Panc1 (cell line): ENCODE measurements around the gene ITK. TPM values are rescaled to one million over a fixed set of nuclear protein-coding genes. Genes with fewer than 3 reads are reported as not detected.

ENCODE experiments used
- ATAC-seq: fragments of 200-7000 bp; cut with Tn5 transposase; 2 replicates; pipeline ENCODE4 v1.9.1; 2020; ENCODE audit warnings: mild to moderate bottlenecking, moderate library complexity
- BruUV-seq: library from RNA; stranded (reverse); fragments of 400-500 nt; replicated peaks from 2 replicates; lab custom pipeline; 2021; lab: Mats Ljungman, UMichigan
- CTCF ChIA-PET: fragments of 300-600 bp; sonication (Branson Sonifier 250); formaldehyde crosslinking; loops from one replicate; lab custom pipeline; 2022; ENCODE audit warnings: antibody characterized with exemption; lab: Charles Lee
- POLR2A ChIA-PET: fragments of 300-600 bp; sonication (Branson Sonifier 250); formaldehyde crosslinking; loops from one replicate; lab custom pipeline; 2022; ENCODE audit warnings: antibody characterized with exemption; lab: Charles Lee
- DNase-seq: peaks from one replicate; pipeline ENCODE4 v3.0.0-alpha.2; 2010; ENCODE audit warnings: low read depth, low spot score
- H3K27ac ChIP-seq: 2 replicates; pipeline ENCODE4 v1.5.1; 2011; ENCODE audit warnings: mild to moderate bottlenecking, low read length, inconsistent platforms
- H3K27me3 ChIP-seq: fragments of 200-500 bp; sonication (Bioruptor generic); 2 replicates; pipeline ENCODE4 v1.6.0; 2014; ENCODE audit warnings: low read length, inconsistent platforms; ENCODE audit not compliant: control insufficient read depth, insufficient read depth
- H3K36me3 ChIP-seq: fragments of 200-500 bp; sonication (Bioruptor generic); 2 replicates; pipeline ENCODE4 v1.5.1; 2014; ENCODE audit warnings: inconsistent platforms, mild to moderate bottlenecking, low read length, moderate library complexity; ENCODE audit not compliant: control insufficient read depth, insufficient read depth
- H3K4me1 ChIP-seq: 2 replicates; pipeline ENCODE4 v1.5.1; 2011; ENCODE audit warnings: inconsistent platforms, mild to moderate bottlenecking, low read length, moderate library complexity; ENCODE audit not compliant: control insufficient read depth, insufficient read depth
- H3K4me3 ChIP-seq, 2 experiments: 2 replicates each; pipeline ENCODE4 v1.5.1; 2011 to 2012; ENCODE audit warnings: low read depth in 2 of 2, low read length in 2 of 2, mild to moderate bottlenecking in 2 of 2, inconsistent platforms in 1 of 2, moderate library complexity in 1 of 2
- H3K9me3 ChIP-seq: fragments of 200-500 bp; sonication (Bioruptor generic); 2 replicates; pipeline ENCODE4 v1.5.1; 2014; ENCODE audit warnings: low read depth, mild to moderate bottlenecking, inconsistent platforms, low read length, moderate library complexity; ENCODE audit not compliant: control insufficient read depth, insufficient read depth
- POLR2AphosphoS5 ChIP-seq: IDR thresholded peaks from 2 replicates; pipeline ENCODE4 v1.6.1; 2012; ENCODE audit warnings: mild to moderate bottlenecking, low read depth, low read length, moderate library complexity
- SIN3A ChIP-seq: IDR thresholded peaks from 2 replicates; pipeline ENCODE4 v1.6.1; 2012; ENCODE audit warnings: low read depth, mild to moderate bottlenecking, low read length, moderate library complexity, borderline replicate concordance; ENCODE audit not compliant: insufficient read depth
- TCF7L2 ChIP-seq: IDR thresholded peaks from 2 replicates; pipeline ENCODE4 v1.6.1; 2011; ENCODE audit warnings: mild to moderate bottlenecking, low read depth, low read length, inconsistent platforms
- in situ Hi-C: cut with HindIII; loops from 2 replicates; pipeline ENCODE4 v1.10.0; 2016; ENCODE audit warnings: low sequenced_read_pairs, low pct_unique_long_range_greater_than_20kb
- intact Hi-C: fragments of 100-400 bp; cut with micrococcal nuclease; formaldehyde crosslinking; loops from one replicate; pipeline ENCODE4 v1.10.0; 2022; ENCODE audit not compliant: unreplicated experiment
- total RNA-seq: library from RNA; stranded (reverse); gene quantifications from one replicate; pipeline ENCODE4 v1.2.1, GENCODE V29; 2021; ENCODE audit not compliant: unreplicated experiment
- TF ChIP-seq, protein P1 (sequence below), 2 experiments: IDR thresholded peaks; 2 replicates each; pipeline ENCODE4 v1.6.1; 2011 to 2012; ENCODE audit warnings: low read depth in 2 of 2, control low read depth in 1 of 2, low read length in 1 of 2, mild to moderate bottlenecking in 1 of 2, moderate library complexity in 1 of 2; ENCODE audit not compliant: insufficient read depth in 1 of 2
- TF ChIP-seq, protein P2 (sequence below): fragments of 450-650 bp; IDR thresholded peaks from 2 replicates; pipeline ENCODE4 v1.5.1; 2017; ENCODE audit warnings: mild to moderate bottlenecking

Gene ITK
- total RNA-seq, 1 experiment from 2014 or later: 0.26 TPM

DNA sequence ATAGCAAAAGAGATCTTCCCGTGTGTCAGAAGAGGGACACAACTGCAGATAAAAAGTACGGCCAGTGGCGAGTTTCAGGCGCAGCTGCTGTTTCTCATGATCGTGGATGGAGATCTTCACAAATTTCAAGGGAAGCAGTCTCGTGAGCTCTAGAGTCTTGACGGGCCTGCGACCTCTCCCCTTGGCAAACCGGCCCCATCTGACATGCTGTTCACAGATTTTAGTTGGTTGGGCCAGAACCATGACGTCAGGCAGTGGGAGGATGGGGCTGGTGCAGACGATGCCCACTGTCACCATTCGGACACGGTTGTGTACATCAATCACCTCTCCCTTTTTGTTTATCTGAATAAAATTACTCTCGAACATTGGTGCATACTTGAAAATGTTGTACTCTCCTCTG is 15.0 kb upstream of the ITK start:
- DNase-seq (no peak), ATAC-seq (no peak)
- ChIA-PET CTCF (no interaction called here), POLR2A (no interaction called here)
- no TSS peak for BruUV-seq
- no peak for TF ChIP-seq POLR2AphosphoS5
- TF ChIP-seq, protein P1, sequence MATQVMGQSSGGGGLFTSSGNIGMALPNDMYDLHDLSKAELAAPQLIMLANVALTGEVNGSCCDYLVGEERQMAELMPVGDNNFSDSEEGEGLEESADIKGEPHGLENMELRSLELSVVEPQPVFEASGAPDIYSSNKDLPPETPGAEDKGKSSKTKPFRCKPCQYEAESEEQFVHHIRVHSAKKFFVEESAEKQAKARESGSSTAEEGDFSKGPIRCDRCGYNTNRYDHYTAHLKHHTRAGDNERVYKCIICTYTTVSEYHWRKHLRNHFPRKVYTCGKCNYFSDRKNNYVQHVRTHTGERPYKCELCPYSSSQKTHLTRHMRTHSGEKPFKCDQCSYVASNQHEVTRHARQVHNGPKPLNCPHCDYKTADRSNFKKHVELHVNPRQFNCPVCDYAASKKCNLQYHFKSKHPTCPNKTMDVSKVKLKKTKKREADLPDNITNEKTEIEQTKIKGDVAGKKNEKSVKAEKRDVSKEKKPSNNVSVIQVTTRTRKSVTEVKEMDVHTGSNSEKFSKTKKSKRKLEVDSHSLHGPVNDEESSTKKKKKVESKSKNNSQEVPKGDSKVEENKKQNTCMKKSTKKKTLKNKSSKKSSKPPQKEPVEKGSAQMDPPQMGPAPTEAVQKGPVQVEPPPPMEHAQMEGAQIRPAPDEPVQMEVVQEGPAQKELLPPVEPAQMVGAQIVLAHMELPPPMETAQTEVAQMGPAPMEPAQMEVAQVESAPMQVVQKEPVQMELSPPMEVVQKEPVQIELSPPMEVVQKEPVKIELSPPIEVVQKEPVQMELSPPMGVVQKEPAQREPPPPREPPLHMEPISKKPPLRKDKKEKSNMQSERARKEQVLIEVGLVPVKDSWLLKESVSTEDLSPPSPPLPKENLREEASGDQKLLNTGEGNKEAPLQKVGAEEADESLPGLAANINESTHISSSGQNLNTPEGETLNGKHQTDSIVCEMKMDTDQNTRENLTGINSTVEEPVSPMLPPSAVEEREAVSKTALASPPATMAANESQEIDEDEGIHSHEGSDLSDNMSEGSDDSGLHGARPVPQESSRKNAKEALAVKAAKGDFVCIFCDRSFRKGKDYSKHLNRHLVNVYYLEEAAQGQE (IDR thresholded peaks at IDR 0.05; ENCODE audit: insufficient read depth in 1 of 2, low read depth in 2 of 2, low read length in 1 of 2): no peak
- TF ChIP-seq SIN3A: no peak
- TF ChIP-seq, protein P2, sequence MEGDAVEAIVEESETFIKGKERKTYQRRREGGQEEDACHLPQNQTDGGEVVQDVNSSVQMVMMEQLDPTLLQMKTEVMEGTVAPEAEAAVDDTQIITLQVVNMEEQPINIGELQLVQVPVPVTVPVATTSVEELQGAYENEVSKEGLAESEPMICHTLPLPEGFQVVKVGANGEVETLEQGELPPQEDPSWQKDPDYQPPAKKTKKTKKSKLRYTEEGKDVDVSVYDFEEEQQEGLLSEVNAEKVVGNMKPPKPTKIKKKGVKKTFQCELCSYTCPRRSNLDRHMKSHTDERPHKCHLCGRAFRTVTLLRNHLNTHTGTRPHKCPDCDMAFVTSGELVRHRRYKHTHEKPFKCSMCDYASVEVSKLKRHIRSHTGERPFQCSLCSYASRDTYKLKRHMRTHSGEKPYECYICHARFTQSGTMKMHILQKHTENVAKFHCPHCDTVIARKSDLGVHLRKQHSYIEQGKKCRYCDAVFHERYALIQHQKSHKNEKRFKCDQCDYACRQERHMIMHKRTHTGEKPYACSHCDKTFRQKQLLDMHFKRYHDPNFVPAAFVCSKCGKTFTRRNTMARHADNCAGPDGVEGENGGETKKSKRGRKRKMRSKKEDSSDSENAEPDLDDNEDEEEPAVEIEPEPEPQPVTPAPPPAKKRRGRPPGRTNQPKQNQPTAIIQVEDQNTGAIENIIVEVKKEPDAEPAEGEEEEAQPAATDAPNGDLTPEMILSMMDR: no peak
- TF ChIP-seq TCF7L2: no peak
- intact Hi-C loops (no loop called here), in situ Hi-C loops (no loop called here)
- no peaks in the 10 kb centered on the region for H3K9me3 ChIP-seq
- no peaks in the 10 kb centered on the region for H3K4me1 ChIP-seq
- no peaks in the 10 kb centered on the region for H3K27me3 ChIP-seq
- H3K4me3 ChIP-seq: no peak overlapping the region
- H3K27ac ChIP-seq: no peak overlapping the region
- H3K36me3 ChIP-seq: no peaks in the 10 kb centered on the region

DNA sequence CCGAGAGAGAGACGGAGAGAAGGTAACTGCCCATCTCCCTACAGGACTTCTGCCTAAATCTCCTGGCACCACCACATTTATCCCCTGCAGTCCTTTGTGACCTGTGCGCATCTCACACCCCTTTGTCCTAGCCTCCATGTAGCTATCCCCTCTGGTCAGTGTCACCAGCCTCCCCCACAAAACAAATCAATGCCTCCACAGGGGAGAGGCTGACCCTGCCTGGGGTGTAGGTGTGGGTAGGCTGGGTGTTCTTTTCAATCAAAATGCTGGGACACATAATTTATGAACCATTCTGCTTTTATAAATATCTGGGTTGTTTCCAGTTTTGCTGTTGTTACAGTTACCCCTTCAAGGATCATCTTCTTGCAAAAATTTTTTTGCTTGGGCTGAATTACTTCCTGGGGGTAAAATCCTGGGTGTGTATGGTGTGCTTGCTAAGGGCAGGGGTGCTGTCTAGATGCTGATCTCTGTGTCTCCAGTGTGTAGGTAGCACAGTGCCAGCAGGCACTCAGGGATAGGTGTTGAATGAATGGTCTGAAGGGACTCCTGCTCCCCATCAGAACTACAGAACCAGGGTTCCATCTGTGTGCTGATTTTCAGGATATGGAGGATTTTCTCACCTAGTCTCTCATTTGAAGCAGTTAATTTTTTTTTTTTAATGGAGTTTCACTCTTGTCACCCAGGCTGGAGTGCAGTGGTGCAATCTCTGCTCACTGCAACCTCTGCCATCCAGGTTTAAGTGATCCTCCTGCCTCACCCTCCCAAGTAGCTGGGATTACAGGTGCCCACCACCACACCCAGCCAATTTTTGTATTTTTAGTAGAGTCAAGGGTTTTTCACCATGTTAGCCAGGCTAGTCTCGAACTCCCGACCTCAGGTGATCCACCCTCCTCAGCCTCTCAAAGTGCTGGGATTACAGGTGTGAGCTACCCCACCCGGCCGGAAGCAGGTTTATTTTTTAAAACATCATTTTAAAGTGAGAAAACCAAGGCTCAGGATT is 14.1 kb upstream of the ITK start, which contains the start of gene GARIN3:
TSS of gene GARIN3 (minus strand) at position 51 of the 1,000 bp plus-strand sequence. CDS start 96 bp downstream, outside the sequence.
- no peaks in the 10 kb centered on the region for H3K4me1 ChIP-seq
- no peak for TF ChIP-seq TCF7L2
- TF ChIP-seq, protein P1 (IDR thresholded peaks at IDR 0.05; ENCODE audit: insufficient read depth in 1 of 2, low read depth in 2 of 2, low read length in 1 of 2): no peak
- no peak within 1 kb of the TSS for H3K27ac ChIP-seq
- H3K9me3 ChIP-seq: no peaks in the 10 kb centered on the region
- ChIA-PET CTCF (no interaction called here), POLR2A (no interaction called here)
- DNase-seq: no peak
- no peaks in the 10 kb centered on the region for H3K27me3 ChIP-seq
- in situ Hi-C loops (no loop called here), intact Hi-C loops (no loop called here)
- no peak for ATAC-seq
- no TSS peak for BruUV-seq
- no peaks in the 10 kb centered on the region for H3K36me3 ChIP-seq
- H3K4me3 ChIP-seq: no peak within 1 kb of the TSS
